SIG-M5 (cell line): ENCODE measurements around the gene FDX1.

Experiments used
- DNase-seq: peaks from one replicate; lab custom pipeline; 2025; lab: John Stamatoyannopoulos, UW

The FDX1 gene

DNA sequence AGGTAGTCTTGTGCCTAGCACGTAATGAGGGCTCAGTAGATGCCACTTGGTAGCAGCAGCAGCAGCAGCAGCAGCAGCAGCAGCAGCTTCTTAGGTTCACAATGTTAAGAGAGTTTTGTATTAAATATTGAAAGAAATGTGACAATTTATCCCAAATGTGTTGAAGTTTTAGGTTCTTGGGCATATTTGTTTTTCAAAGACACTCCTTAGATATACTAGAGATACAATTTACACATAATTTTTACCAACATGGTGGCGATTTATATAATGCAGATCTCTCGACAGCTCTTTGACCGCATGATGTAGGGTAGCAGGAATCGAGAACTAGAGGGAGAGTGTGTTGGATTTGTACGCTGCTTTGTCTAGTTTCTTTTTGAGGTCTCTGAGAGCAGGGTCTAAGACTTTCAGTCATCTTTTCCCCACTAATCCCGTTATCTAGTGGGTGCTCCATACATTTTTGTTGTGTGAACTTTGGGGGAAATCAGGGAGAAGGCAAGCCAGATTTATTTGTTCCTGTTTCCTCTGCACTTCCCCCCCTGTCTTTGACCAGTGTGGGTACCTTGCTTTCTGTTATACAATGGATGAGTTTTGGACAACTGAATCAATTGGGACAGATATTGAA lies 1.4 kb downstream of the FDX1 start:
- no peak for DNase-seq

DNA sequence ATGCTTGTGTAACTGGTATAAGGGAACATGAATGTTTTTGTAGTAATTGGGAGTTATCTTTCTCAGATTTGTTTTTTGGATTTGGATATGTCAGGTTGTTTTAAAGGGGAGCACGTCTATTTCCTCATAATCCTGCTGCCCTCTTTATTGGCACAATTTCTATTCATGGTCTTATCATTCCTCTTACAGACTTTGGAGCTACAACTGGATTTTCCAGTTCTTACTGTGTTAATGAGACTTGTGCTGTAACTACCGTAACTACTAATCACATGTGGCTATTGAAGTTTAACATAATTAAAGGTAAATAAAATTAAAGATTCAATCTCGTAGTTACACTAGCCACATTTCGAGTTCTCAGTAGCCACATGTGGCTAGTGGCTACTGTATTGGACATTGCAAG lies 1.9 kb downstream of the FDX1 start:
- no peak for DNase-seq

DNA sequence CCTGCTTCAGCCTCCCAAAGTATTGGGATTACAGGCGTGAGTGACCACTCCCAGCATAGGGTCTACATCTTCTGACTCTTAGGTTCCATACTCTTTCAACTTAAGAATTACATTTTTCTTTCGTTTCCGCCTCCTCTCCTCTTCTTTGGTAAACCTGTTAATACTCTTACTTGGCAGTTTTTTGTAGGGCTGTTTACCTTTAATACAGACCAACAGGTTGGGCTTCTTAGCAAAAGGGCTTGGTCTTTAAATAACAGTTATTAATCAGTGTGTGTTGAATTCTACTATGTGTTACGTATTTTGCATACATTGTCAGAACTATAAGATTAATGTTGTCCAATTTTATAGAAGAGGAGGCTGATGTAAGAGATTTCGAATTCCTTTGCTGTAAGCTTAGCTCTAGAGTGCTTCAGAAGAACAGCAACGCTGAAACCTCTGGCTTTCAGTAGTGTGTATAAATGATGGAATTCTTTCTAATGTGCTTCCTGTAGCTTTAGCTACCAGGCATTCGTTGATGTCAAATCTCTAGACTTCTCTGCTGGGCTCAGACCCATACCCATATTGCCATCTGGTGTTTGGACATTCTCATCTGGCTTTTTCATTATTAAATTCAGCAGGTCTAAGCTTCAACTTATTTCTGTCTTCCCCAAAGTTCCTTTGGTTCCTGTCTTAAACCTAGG lies 3.1 kb downstream of the FDX1 start:
- DNase-seq: no peak

DNA sequence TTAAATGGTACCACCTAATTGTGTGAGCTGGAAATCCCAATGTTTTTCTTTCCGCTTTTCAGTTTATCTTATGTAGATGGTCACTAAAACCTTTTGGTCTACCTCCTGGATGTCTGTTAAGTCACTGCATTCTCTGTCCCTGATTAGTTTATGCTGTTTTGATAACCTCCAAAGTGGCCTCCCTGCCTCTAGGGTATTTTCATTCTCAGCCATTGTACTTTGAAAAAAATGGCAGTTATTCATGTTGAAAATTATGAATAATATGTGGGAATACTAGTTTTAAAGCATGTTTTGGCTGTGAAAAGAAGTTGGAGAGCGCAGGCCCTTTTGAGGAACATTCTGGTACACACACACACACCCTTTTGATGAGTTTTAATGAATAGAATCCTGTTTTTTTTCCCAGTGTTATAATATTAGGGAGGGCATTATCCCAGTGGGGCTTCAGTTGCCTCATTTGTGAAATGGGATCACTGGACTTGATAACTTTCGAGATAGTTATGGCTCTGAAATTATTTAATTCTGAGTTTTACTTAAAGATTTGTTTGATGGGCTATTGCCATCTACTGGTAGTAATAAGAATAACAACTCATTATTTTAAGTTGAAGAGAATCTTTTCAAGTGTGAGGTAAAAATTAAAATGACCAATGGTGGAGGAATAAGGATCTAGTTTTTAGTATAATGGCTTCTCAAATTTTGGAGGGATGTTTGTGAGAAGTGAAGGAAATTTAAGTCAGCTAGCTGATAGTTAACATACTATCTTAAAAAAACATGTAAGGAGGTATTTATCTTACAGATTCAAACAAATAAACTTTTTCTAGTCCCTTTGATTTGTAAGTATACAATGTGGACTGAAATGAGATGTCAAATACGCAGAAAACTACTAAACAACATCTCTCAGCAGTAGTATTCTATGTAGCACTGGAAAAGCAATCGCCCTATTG lies 3.9 kb downstream of the FDX1 start:
- DNase-seq: no peak

DNA sequence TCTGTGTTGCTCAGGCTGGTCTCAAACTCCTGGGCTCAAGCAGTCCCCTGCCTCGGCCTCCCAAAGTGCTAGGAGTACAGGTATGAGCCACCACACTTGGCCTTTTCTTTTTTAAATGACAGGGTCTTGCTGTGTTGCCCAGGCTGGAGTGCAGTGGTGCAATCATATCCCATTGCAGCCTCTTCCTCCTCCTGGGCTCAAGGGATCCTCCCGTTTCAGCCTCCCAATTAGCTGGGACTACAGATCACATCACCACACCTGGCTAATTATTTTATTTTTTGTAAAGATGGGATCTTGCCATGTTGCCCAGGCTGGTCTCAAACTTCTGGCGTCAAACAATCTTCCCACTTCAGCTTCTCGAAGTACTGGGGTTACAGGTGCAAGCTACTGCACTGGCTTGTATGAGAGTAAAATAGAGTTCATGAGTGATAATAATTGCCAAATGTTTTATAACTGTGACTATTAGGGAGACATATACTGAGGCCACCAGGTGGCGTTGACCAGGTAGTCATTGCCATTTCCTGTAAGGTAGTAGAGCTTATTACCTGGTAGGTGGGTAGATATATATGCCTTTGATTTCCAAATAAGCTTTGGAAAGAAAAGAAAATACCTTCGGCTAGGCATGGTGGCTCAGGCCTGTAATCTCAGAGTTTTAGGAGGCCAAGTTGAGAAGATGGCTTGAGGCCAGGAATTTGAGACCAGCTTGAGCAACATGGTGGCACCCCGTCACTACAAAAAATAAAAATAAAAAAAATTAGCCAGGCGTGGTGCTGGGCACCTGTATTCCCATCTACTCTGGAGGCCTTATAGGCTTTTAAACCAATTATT lies 5.4 kb downstream of the FDX1 start:
- DNase-seq: no peak

DNA sequence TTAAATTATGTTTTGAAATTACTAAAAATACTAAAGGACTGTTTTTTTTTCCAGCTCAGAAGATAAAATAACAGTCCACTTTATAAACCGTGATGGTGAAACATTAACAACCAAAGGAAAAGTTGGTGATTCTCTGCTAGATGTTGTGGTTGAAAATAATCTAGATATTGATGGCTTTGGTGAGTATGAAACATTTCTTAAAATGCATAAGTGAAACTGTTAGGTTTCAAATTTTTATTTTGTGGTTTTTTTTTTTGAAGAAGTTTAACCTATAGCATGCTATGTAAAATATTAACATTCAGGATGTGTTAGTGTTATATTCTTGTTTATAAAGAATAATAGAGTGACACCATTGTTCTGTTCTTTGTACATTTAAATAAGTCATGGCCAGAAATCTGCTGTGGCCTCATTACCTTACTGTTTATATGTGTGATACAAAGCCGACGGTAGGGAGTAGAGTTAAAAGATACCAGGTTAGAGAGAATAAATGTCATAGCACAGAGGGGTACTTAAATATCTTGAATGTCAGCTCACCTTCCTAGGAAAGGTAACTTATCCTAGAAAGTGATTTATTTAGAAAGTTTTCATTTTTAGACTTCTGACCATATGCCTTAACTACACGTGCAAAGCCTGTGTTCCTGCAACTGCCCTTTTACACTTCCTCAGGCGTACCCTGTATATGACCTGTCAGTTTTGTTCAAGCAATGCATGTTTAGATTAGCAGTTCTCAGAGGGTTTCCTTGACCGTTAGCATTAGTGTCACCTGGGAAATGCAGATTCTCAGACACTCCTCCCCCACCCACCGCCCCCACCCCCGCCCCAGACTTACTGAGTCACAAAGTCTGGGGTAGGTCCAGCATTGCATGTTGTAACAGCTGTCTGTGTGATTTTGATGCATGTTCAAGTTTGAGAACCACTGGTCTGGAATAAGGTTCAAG lies 6.3 kb downstream of the FDX1 start:
- DNase-seq: no peak

DNA sequence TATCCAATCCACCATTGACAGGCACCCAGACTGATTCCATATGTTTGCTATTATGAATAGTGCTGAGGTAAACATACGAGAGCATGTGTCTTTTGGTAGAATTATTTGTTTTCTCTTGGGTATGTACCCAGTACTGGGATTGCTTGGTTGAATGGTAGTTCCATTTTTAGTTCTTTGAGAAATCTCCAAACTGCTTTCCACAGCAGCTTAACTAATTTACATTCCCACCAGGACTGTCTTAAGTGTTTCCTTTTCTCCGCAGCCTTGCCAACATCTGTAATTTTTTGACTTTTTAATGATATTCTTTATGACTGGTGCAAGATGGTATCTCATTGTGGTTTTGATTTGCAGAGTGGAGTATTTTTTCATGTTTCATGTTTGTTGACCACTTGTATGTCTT lies 8.3 kb downstream of the FDX1 start:
- DNase-seq: no peak

DNA sequence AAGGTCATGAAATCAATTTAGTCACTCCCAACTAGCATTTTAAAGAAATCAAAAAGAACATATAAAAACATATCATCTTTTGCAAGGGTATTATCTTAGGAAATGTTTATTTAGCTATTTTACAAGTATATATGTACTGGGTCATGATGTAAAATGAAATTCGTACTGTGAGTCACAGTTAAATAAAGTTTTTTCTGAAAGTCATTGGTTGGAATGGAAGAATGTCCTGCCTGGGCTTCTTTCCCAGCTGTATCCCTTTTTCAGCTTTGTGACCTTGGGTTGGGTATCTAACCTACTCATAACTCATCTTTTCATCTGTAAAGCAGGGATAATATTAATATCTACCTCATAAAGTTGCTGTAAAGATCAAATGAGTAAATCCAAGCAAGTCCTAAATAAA lies 15.7 kb downstream of the FDX1 start:
- no peak for DNase-seq

DNA sequence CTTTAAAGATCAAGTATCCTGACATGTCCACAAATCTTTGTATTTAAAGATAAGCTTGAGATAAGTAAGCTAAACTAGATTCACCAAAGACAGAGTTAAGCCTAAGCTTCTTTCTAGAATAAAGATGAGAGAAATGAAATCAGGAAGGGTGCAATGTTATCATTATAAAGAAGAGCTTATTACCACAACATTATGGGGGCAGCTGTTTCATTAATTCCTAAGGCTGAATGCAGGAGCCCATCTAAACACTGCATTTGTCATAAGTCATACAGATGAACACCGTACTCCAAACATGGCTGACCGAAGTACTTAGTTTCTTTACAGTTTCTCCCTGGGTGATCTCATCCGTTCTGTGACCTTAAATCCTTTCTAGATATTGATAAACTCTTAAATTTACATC lies 16.3 kb downstream of the FDX1 start:
- DNase-seq: no peak

DNA sequence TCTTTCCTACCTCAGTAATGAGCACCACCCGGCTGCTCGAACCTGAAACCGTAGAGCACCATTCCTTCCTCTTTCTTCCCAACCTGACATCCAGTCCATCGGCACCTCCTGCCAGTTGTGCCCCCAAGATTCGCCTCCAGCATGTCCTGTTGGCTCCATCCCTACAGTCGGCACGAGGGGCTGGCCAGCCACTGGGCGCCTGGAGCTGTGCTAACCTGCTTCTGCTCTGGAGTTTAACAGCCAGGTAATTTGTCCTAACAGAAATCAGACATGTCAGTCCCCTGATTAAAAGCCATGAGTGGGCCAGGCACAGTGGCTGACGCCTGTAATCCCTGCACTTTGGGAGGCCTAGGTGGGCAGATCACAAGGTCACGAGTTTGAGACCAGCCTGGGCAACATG lies 16.8 kb downstream of the FDX1 start:
- DNase-seq: no peak

DNA sequence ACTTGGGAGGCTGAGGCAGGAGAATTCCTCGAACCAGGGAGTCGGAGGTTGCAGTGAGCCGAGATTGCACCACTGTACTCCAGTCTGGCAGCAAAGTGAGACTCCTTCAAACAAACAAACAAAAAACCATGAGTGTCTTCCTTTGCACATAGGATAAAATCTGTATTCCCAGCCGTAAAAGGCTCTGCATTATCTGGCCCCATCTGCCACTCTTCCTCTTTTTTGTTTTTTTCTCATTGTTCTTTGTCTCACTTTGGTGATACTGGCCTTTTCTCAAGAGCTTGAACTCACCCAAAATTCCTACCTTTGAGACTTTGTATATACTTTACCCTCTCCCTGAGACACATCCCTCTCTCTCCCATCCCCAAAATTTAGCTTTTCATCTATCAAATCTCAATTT lies 17.6 kb downstream of the FDX1 start:
- DNase-seq: no peak

DNA sequence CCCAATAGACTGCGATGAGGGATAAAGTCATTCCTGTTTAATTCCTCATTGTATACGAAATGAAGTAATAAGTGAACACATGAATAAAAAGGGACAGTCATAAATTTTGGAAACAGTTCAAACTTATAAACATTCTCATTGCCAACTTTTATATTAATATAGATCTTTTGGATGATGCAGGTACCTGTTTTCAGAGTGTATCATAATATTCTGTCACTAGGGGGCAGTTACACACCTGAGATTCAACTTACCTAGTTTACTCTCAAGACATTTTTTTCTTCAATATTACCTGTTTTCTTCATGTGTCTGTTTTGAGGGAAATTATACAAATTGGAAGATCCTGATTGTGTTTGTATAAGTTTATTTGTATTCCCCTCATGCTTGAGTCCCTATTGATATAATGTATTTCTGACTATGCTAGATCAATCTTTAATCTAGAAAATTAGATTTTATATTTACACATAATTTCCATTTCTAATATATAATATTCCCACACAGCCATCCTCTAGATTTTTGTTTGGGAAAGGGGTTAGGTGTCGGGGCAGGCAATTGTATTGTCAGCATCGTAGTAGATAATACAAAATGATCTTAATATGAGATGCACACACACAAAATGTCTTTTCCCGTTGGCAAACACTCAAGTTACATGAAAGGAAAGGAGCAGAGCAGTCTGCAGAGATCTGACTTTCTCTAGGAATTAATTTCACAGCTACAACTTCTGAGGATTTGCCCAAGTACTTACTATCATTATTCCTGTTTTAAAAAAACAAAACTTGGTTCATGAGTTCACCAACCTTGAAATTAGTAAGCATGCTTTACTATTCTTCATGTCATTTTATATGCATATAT lies 18.4 kb downstream of the FDX1 start:
- no peak for DNase-seq

DNA sequence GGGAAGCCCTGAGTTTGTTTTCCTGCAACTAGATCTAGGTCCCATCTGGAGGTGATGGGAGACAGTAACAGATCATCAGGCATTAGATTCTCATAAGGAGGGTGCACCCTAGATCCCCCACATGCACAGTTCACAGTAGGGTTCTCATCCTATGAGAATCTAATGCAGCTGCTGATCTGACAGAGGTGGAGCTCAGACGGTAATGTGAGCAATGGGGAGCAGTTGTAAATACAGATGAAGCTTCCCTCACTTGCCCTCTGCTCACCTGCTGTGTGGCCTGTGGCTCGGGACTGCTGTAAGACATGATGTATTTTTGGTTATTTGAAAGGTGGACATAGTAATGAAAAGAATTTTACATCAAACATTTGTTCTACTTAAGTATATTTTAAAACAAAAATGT lies 20.5 kb downstream of the FDX1 start:
- DNase-seq: no peak

DNA sequence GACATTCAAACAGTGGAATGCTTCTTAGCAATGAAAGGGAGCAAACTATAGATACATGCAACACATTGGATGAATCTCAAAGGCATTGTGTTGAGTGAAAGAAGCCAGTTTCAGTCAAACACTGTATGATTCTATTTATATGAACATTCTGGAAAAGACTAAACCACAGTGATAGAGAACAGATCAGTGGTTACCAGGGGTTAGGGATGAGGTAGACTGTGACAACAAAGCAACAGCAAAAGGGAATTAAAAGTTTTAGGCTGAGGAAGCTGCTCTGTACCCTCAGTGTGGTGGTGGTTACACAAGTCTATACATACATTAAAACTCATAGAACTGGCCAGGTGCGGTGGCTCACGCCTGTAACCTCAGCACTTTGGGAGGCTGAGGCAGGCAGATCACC lies 23.0 kb downstream of the FDX1 start:
- no peak for DNase-seq

DNA sequence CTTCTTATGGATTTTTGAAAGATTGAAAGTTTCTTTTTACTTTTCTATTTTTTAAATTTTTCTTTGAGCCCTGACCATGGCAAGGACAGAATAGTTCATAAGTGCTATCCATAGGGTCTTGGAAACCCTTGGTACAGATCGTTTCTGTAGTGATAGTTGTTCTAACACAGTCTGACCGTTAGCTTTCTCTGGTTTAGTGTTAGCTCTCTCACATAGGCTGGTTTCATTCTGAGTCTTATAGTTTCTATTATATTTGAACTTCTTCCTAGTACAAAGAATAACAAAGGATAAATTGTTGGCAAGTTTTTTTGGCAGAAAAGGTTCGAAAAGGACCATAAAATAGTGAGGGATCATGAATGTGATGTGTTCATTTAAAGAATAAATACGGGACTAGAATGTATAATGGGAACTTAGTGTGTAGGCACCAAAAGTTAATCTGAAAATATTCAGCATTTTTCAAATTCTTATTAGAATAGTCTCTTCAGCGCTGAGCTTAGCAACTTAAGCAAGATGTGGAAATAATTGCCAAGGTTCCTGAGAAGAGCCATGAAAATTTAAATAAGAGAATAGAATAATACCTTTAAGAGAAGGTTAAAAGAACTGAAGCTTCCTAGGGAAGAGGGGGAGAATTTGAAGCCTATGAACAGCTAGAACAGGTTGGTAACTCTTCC lies 24.1 kb downstream of the FDX1 start:
- DNase-seq: no peak

DNA sequence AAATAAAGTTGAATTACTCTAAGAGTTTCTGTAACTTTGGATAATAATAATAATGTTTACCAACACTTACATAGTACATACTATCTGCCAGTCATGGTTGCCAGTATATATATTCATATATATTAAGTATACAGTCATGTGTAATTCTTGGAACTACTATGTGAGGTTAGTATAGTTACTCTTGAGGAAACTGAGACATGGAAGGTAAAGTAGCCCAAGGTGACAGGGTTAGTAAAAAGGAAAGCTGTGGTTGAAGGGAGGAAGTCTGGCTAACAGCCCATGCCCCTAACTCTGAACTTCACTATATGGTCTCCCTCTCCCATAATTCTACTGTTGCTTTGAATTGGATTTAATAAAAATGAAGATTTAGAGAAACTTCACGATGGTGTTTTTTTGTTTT lies 24.9 kb downstream of the FDX1 start:
- DNase-seq: no peak

DNA sequence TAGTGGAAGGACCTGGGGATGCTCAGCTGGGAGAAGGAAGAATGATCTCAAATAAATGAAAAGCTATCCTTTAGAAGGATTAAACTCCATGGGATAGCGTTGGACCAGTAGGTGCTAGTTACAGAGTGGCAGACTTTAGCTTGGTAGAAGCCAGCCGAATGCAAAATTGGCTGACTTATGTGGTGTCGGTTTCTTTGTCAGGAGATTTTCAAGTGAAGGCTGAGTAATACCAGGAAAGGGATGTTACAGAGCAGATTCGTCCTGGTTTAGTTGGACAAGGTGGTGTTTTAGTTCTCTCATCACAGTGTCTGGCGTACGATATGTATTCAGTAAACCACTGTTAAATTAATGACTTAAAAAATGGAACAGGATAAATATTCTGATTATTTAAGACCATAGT lies 26.0 kb downstream of the FDX1 start:
- DNase-seq: no peak

DNA sequence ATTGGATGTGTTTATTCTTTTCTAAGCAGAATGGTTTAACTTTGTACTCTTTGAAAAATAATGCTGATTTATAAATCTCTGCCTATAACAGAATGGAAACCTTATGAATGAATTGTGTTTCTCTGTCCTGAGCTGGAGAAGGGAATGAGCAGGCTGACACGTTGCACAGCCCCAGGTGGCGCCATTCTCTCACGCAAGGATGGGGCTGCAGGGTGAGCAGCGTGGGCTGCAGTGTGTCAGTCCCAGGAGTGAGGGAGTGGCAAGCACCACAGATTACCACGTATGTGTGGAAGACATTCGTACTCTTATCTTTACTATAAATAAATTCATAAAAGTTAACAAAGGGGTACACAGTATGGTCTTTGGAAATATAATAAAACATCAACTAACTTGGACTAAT lies 33.4 kb downstream of the FDX1 start:
- no peak for DNase-seq

DNA sequence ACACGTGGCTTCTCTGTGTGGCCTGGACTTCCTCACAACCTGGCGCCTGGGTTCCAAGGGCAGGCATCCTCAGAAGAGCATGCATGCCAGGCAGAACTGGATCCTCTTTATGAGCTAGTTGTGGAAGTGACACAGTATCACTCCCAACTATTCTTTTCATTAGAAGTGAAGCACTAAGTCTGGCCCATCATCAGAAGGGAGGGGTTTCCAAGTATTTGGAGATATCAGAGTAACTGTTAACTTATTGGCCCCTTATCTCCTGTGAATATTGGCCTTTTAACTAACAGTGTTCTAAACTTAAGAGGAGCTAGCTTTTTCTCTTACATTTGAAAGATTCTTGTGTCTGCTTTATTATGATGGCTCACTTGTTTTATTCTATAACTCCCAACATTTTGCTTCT lies 35.5 kb downstream of the FDX1 start:
- DNase-seq: no peak

DNA sequence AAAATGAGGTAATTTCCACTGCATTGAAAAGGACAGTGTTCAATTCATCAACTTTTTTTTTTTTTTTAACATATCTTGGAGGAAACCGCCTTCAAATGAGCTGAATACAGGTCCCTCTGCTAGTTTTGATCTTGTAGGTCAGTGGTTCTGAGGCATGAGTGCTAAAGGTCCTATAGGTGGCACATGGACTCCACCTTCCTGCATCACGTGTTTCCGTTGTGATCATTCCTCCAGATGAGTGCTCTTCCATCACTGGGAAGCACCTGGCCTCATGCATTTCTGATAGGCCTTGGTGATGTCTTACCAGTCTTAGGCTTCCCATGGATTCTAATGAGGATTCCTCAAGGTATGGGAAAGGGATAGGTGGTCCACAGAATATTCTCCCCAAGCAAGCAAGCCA lies 37.8 kb downstream of the FDX1 start:
- DNase-seq: no peak
